ENCODE measurements around the gene TPR. TPM values are rescaled to one million over a fixed set of nuclear protein-coding genes. Genes with fewer than 3 reads are reported as not detected.

TPR gene
- total RNA-seq, 2 experiments from 2014 or later: 151 to 152 TPM

- H3K27me3 Mint-ChIP-seq: no peaks in the 10 kb centered on the region
- peaks cover 13% of the 10 kb centered on the region for H3K36me3 Mint-ChIP-seq (ENCODE audit: low read depth)
- intact Hi-C loops (cut with DNase I, micrococcal nuclease): loop anchor here (2.0 to 10.0 kb wide), 3 partner anchors 16 to 1550 kb away; partner anchors contain the start of gene EDEM3 (in 1 of the 2)
- H3K27ac Mint-ChIP-seq: peak overlapping the region; percentile 76
- peaks cover 57% of the 10 kb centered on the region for H3K4me1 Mint-ChIP-seq
- DNase-seq (peak; percentile 22), ATAC-seq (no peak)
- H3K4me3 Mint-ChIP-seq: no peak overlapping the region
- POLR2A ChIA-PET: interaction anchor here (0.9 kb wide), 1 partner anchor 12 kb away, joined by 3 read pairs; no protein-coding TSS in a partner anchor
- peaks cover 2% of the 10 kb centered on the region for H3K9me3 Mint-ChIP-seq (ENCODE audit: low read depth)
- CTCF ChIA-PET: interaction anchor here (0.7 to 3.9 kb wide), 9 partner anchors 9 to 30 kb away, joined by 3 to 32 read pairs (median 5); partner anchors contain the start of gene PRG4
Measured at GRCh38 chr1:186304982-186305949, 69.8 kb downstream of the TPR start.

GRCh38 chr1:186303911-186304310, 71.1 kb downstream of the TPR start:
- intact Hi-C loops (cut with DNase I, micrococcal nuclease): loop anchor here (2.0 to 10.0 kb wide), 5 partner anchors 13 to 1549 kb away; partner anchors contain the start of gene EDEM3 (in 1 of the 2)
- DNase-seq: no peak
- H3K4me1 Mint-ChIP-seq: peaks cover 66% of the 10 kb centered on the region

GRCh38 chr1:186302381-186302920, 72.6 kb downstream of the TPR start:
- Mint-ChIP-seq H3K4me3 (peak overlapping the region; percentile 5), H3K36me3 (ENCODE audit: low read depth) (peaks cover 11% of the 10 kb centered on the region), H3K27ac (peak overlapping the region; percentile 75), H3K4me1 (peaks cover 72% of the 10 kb centered on the region), H3K27me3 (no peaks in the 10 kb centered on the region), H3K9me3 (ENCODE audit: low read depth) (no peaks in the 10 kb centered on the region)
- DNase-seq (no peak), ATAC-seq (peak; percentile 18)
- ChIA-PET CTCF (interaction anchor here (0.9 to 4.0 kb wide), 6 partner anchors 11 to 73 kb away, joined by 3 to 36 read pairs (median 4); partner anchors contain the start of gene TPR), POLR2A (interaction anchor here (1.8 kb wide), 1 partner anchor 13 kb away, joined by 11 read pairs; no protein-coding TSS in a partner anchor)
- intact Hi-C loops (cut with DNase I, micrococcal nuclease): loop anchor here in 1 of 2 experiments (2.0 to 10.0 kb wide), 4 partner anchors 14 to 1548 kb away; partner anchors contain the start of gene EDEM3

More at GRCh38 chr1:186303911-186304310, 71.1 kb downstream of the TPR start:
- Mint-ChIP-seq H3K36me3 (ENCODE audit: low read depth) (peaks cover 11% of the 10 kb centered on the region), H3K9me3 (ENCODE audit: low read depth) (no peaks in the 10 kb centered on the region), H3K27ac (peak overlapping the region; percentile 85), H3K4me3 (no peak overlapping the region), H3K27me3 (no peaks in the 10 kb centered on the region)
- no peak for ATAC-seq
- CTCF ChIA-PET: interaction anchor here (0.5 to 3.9 kb wide), 9 partner anchors 9 to 42 kb away, joined by 3 to 32 read pairs (median 5); partner anchors contain the start of gene PRG4
- POLR2A ChIA-PET: no interaction called here

- Mint-ChIP-seq H3K9me3 (ENCODE audit: low read depth) (no peaks in the 10 kb centered on the region), H3K4me3 (peak overlapping the region; percentile 5), H3K4me1 (peaks cover 72% of the 10 kb centered on the region), H3K36me3 (ENCODE audit: low read depth) (peaks cover 9% of the 10 kb centered on the region), H3K27ac (peak overlapping the region; percentile 75), H3K27me3 (no peaks in the 10 kb centered on the region)
- CTCF ChIA-PET: interaction anchor here (1.0 to 4.0 kb wide), 5 partner anchors 10 to 74 kb away, joined by 3 to 36 read pairs (median 4); partner anchors contain the start of gene TPR
- POLR2A ChIA-PET: interaction anchor here (0.6 to 1.8 kb wide), 2 partner anchors 12 to 32 kb away, joined by 4 to 11 read pairs; no protein-coding TSS in a partner anchor
- ATAC-seq (peak; percentile 81), DNase-seq (peak; percentile 70)
- intact Hi-C loops (cut with DNase I, micrococcal nuclease): loop anchor here in 1 of 2 experiments (10.0 kb wide), 1 partner anchor 1547 kb away; the partner anchor contains the start of gene EDEM3
Measured at GRCh38 chr1:186301448-186301847, 73.6 kb downstream of the TPR start.

GRCh38 chr1:186300056-186300455, 75.0 kb downstream of the TPR start:
- Mint-ChIP-seq H3K36me3 (ENCODE audit: low read depth) (peaks cover 7% of the 10 kb centered on the region), H3K27me3 (no peaks in the 10 kb centered on the region), H3K4me3 (peak overlapping the region; percentile 28), H3K27ac (peak overlapping the region; percentile 83), H3K9me3 (ENCODE audit: low read depth) (no peaks in the 10 kb centered on the region), H3K4me1 (peaks cover 66% of the 10 kb centered on the region)
- intact Hi-C loops (cut with DNase I, micrococcal nuclease): loop anchor here in 1 of 2 experiments (10.0 kb wide), 1 partner anchor 1545 kb away; the partner anchor contains the start of gene EDEM3
- ATAC-seq (no peak), DNase-seq (no peak)
- CTCF ChIA-PET: interaction anchor here (0.9 to 4.0 kb wide), 2 partner anchors 8 to 14 kb away, joined by 6 to 36 read pairs; no protein-coding TSS in a partner anchor
- POLR2A ChIA-PET: interaction anchor here (1.2 kb wide), 1 partner anchor 10 kb away, joined by 4 read pairs; no protein-coding TSS in a partner anchor

GRCh38 chr1:186299570-186299969, 75.5 kb downstream of the TPR start:
- intact Hi-C loops (cut with DNase I, micrococcal nuclease): loop anchor here in 1 of 2 experiments (1.0 kb wide), 1 partner anchor 9 kb away; no protein-coding TSS in a partner anchor
- CTCF ChIA-PET: interaction anchor here (0.9 to 4.0 kb wide), 3 partner anchors 8 to 75 kb away, joined by 4 to 36 read pairs (median 6); partner anchors contain the start of gene TPR

GRCh38 chr1:186298851-186299250, 76.2 kb downstream of the TPR start:
- H3K27me3 Mint-ChIP-seq: no peaks in the 10 kb centered on the region
- ATAC-seq (no peak), DNase-seq (no peak)
- ChIA-PET CTCF (interaction anchor here (1.0 kb wide), 1 partner anchor 76 kb away, joined by 4 read pairs; the partner anchor contains the start of gene TPR), POLR2A (no interaction called here)
- no peaks in the 10 kb centered on the region for H3K9me3 Mint-ChIP-seq (ENCODE audit: low read depth)
- intact Hi-C loops (cut with DNase I, micrococcal nuclease): loop anchor here in 1 of 2 experiments (1.0 kb wide), 1 partner anchor 9 kb away; no protein-coding TSS in a partner anchor
- H3K36me3 Mint-ChIP-seq (ENCODE audit: low read depth): peaks cover 5% of the 10 kb centered on the region
- peak overlapping the region; percentile 83 for H3K27ac Mint-ChIP-seq
- H3K4me1 Mint-ChIP-seq: peaks cover 59% of the 10 kb centered on the region
- H3K4me3 Mint-ChIP-seq: peak overlapping the region; percentile 6

More at GRCh38 chr1:186299570-186299969, 75.5 kb downstream of the TPR start:
- peak overlapping the region; percentile 83 for H3K27ac Mint-ChIP-seq
- H3K9me3 Mint-ChIP-seq (ENCODE audit: low read depth): no peaks in the 10 kb centered on the region
- H3K36me3 Mint-ChIP-seq (ENCODE audit: low read depth): peaks cover 7% of the 10 kb centered on the region
- DNase-seq (no peak), ATAC-seq (no peak)
- POLR2A ChIA-PET: interaction anchor here (1.2 kb wide), 1 partner anchor 9 kb away, joined by 4 read pairs; no protein-coding TSS in a partner anchor
- no peak overlapping the region for H3K4me3 Mint-ChIP-seq
- H3K4me1 Mint-ChIP-seq: peaks cover 62% of the 10 kb centered on the region
- H3K27me3 Mint-ChIP-seq: no peaks in the 10 kb centered on the region

GRCh38 chr1:186297439-186298045, 77.5 kb downstream of the TPR start:
- H3K4me3 Mint-ChIP-seq: peak overlapping the region; percentile 2
- ATAC-seq (peak; percentile 17), DNase-seq (no peak)
- peak overlapping the region; percentile 42 for H3K27ac Mint-ChIP-seq
- ChIA-PET CTCF (interaction anchor here (0.7 to 1.9 kb wide), 4 partner anchors 11 to 1128 kb away, joined by 3 to 7 read pairs (median 4); no protein-coding TSS in a partner anchor), POLR2A (interaction anchor here (0.7 kb wide), 1 partner anchor 13 kb away, joined by 3 read pairs; no protein-coding TSS in a partner anchor)
- H3K36me3 Mint-ChIP-seq (ENCODE audit: low read depth): peaks cover 4% of the 10 kb centered on the region
- H3K4me1 Mint-ChIP-seq: peaks cover 55% of the 10 kb centered on the region
- H3K9me3 Mint-ChIP-seq (ENCODE audit: low read depth): no peaks in the 10 kb centered on the region
- H3K27me3 Mint-ChIP-seq: no peaks in the 10 kb centered on the region
- intact Hi-C loops (cut with DNase I, micrococcal nuclease): no loop called here

- H3K9me3 Mint-ChIP-seq (ENCODE audit: low read depth): no peaks in the 10 kb centered on the region
- H3K4me1 Mint-ChIP-seq: peaks cover 55% of the 10 kb centered on the region
- H3K4me3 Mint-ChIP-seq: no peak within 1 kb of the TSS
- DNase-seq (no peak), ATAC-seq (no peak)
- no peaks in the 10 kb centered on the region for H3K27me3 Mint-ChIP-seq
- peaks cover 3% of the 10 kb centered on the region for H3K36me3 Mint-ChIP-seq (ENCODE audit: low read depth)
- CTCF ChIA-PET: interaction anchor here (1.3 to 2.5 kb wide), 4 partner anchors 9 to 25 kb away, joined by 5 to 17 read pairs (median 6); no protein-coding TSS in a partner anchor
- POLR2A ChIA-PET: no interaction called here
- peak within 1 kb of the TSS; percentile 1 for H3K27ac Mint-ChIP-seq
- intact Hi-C loops (cut with DNase I, micrococcal nuclease): no loop called here
Measured at GRCh38 chr1:186295980-186296379, 79.1 kb downstream of the TPR start, which contains the start of gene PRG4. TSS of gene PRG4 (plus strand) at chr1:186296279.

GRCh38 chr1:186292875-186293274, 82.2 kb downstream of the TPR start:
- ChIA-PET POLR2A (no interaction called here), CTCF (interaction anchor here (1.2 to 6.3 kb wide), 3 partner anchors 9 to 16 kb away, joined by 4 to 36 read pairs (median 32); no protein-coding TSS in a partner anchor)
- peak; percentile 38 for DNase-seq
- peak; percentile 10 for ATAC-seq
- peak overlapping the region; percentile 27 for H3K27ac Mint-ChIP-seq
- no peak overlapping the region for H3K4me3 Mint-ChIP-seq
- peaks cover 2% of the 10 kb centered on the region for H3K9me3 Mint-ChIP-seq (ENCODE audit: low read depth)
- H3K27me3 Mint-ChIP-seq: no peaks in the 10 kb centered on the region
- peaks cover 10% of the 10 kb centered on the region for H3K36me3 Mint-ChIP-seq (ENCODE audit: low read depth)
- intact Hi-C loops (cut with DNase I, micrococcal nuclease): no loop called here
- peaks cover 69% of the 10 kb centered on the region for H3K4me1 Mint-ChIP-seq
